Measurements from ENCODE around the gene NPHS1.

DNA sequence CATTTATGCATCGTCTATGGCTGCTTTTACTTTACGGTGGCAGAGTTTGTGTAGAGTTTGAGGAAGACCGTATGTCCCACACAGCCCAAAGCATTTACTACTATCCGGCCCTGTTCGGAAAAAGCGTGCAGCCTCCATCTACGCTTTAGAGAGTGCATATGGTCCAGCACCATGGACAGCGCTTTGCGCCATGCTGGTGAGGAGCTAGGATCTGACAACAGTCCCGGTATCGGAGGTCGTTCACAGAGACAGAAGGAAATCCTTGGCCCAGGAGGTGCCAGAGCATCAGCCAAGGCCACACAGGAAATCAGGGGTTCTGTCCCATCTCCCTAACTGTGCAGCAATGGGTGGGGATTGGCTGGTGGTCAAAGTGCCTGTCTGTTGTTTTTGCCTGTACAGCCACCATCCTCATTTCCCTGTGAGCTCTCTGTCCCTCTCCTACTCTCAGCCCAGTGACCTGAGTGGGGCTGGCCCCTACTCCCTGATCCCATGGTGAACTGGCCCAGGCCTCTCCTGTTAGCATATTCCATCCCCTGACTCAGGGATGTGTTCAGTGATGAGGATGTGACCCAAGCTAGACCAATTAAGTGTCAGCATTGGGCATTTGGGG, 23.5 kb downstream of the NPHS1 start:
- TF ChIP-seq ZNF660 (tag by site-specific recombination; IDR thresholded peaks at IDR 0.05) (no peak), MEIS1 (CRISPR knock-in tag; IDR thresholded peaks at IDR 0.05; ENCODE audit: borderline replicate concordance) (no peak), ZBTB8A (tag by site-specific recombination; IDR thresholded peaks at IDR 0.05) (no peak), GFI1B (tag by site-specific recombination; IDR thresholded peaks at IDR 0.05) (no peak), ZNF529 (tag by site-specific recombination; IDR thresholded peaks at IDR 0.05; ENCODE audit: insufficient replicate concordance) (no peak), ZBTB7A (tag by site-specific recombination; IDR thresholded peaks at IDR 0.05; ENCODE audit: low read depth) (no peak), ZNF114 (tag by site-specific recombination; IDR thresholded peaks at IDR 0.05) (no peak), ZIC2 (tag by site-specific recombination; IDR thresholded peaks at IDR 0.05) (no peak), ZBTB49 (tag by site-specific recombination; IDR thresholded peaks at IDR 0.05; ENCODE audit: low read depth) (no peak)
- TF ChIP-seq, protein P1, sequence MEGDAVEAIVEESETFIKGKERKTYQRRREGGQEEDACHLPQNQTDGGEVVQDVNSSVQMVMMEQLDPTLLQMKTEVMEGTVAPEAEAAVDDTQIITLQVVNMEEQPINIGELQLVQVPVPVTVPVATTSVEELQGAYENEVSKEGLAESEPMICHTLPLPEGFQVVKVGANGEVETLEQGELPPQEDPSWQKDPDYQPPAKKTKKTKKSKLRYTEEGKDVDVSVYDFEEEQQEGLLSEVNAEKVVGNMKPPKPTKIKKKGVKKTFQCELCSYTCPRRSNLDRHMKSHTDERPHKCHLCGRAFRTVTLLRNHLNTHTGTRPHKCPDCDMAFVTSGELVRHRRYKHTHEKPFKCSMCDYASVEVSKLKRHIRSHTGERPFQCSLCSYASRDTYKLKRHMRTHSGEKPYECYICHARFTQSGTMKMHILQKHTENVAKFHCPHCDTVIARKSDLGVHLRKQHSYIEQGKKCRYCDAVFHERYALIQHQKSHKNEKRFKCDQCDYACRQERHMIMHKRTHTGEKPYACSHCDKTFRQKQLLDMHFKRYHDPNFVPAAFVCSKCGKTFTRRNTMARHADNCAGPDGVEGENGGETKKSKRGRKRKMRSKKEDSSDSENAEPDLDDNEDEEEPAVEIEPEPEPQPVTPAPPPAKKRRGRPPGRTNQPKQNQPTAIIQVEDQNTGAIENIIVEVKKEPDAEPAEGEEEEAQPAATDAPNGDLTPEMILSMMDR (tag by site-specific recombination; IDR thresholded peaks at IDR 0.05) = no peak
- TF ChIP-seq, protein P2, sequence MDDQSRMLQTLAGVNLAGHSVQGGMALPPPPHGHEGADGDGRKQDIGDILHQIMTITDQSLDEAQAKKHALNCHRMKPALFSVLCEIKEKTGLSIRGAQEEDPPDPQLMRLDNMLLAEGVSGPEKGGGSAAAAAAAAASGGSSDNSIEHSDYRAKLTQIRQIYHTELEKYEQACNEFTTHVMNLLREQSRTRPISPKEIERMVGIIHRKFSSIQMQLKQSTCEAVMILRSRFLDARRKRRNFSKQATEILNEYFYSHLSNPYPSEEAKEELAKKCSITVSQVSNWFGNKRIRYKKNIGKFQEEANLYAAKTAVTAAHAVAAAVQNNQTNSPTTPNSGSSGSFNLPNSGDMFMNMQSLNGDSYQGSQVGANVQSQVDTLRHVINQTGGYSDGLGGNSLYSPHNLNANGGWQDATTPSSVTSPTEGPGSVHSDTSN (CRISPR knock-in tag; IDR thresholded peaks at IDR 0.05) = peak; percentile 57; the same call in 1 of the 2 replicates
- TF ChIP-seq, protein P3, sequence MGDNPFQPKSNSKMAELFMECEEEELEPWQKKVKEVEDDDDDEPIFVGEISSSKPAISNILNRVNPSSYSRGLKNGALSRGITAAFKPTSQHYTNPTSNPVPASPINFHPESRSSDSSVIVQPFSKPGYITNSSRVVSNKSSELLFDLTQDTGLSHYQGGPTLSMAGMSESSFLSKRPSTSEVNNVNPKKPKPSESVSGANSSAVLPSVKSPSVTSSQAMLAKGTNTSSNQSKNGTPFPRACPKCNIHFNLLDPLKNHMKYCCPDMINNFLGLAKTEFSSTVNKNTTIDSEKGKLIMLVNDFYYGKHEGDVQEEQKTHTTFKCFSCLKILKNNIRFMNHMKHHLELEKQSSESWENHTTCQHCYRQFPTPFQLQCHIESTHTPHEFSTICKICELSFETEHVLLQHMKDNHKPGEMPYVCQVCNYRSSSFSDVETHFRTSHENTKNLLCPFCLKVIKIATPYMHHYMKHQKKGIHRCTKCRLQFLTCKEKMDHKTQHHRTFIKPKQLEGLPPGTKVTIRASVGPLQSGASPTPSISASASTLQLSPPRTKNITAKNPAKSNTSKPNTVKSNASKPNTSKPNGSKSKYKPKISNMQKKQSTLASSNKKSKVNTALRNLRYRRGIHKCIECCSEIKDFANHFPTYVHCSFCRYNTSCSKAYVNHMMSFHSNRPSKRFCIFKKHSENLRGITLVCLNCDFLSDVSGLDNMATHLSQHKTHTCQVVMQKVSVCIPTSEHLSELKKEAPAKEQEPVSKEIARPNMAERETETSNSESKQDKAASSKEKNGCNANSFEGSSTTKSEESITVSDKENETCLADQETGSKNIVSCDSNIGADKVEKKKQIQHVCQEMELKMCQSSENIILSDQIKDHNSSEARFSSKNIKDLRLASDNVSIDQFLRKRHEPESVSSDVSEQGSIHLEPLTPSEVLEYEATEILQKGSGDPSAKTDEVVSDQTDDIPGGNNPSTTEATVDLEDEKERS (tag by site-specific recombination; IDR thresholded peaks at IDR 0.05) = 0 out of 2 replicates have a peak, but pooled peaks have one; percentile 54
- TF ChIP-seq, protein P4, sequence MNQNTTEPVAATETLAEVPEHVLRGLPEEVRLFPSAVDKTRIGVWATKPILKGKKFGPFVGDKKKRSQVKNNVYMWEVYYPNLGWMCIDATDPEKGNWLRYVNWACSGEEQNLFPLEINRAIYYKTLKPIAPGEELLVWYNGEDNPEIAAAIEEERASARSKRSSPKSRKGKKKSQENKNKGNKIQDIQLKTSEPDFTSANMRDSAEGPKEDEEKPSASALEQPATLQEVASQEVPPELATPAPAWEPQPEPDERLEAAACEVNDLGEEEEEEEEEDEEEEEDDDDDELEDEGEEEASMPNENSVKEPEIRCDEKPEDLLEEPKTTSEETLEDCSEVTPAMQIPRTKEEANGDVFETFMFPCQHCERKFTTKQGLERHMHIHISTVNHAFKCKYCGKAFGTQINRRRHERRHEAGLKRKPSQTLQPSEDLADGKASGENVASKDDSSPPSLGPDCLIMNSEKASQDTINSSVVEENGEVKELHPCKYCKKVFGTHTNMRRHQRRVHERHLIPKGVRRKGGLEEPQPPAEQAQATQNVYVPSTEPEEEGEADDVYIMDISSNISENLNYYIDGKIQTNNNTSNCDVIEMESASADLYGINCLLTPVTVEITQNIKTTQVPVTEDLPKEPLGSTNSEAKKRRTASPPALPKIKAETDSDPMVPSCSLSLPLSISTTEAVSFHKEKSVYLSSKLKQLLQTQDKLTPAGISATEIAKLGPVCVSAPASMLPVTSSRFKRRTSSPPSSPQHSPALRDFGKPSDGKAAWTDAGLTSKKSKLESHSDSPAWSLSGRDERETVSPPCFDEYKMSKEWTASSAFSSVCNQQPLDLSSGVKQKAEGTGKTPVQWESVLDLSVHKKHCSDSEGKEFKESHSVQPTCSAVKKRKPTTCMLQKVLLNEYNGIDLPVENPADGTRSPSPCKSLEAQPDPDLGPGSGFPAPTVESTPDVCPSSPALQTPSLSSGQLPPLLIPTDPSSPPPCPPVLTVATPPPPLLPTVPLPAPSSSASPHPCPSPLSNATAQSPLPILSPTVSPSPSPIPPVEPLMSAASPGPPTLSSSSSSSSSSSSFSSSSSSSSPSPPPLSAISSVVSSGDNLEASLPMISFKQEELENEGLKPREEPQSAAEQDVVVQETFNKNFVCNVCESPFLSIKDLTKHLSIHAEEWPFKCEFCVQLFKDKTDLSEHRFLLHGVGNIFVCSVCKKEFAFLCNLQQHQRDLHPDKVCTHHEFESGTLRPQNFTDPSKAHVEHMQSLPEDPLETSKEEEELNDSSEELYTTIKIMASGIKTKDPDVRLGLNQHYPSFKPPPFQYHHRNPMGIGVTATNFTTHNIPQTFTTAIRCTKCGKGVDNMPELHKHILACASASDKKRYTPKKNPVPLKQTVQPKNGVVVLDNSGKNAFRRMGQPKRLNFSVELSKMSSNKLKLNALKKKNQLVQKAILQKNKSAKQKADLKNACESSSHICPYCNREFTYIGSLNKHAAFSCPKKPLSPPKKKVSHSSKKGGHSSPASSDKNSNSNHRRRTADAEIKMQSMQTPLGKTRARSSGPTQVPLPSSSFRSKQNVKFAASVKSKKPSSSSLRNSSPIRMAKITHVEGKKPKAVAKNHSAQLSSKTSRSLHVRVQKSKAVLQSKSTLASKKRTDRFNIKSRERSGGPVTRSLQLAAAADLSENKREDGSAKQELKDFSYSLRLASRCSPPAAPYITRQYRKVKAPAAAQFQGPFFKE (tag by site-specific recombination; IDR thresholded peaks at IDR 0.05; ENCODE audit: borderline replicate concordance) = no peak

Measured in HEK293 (cell line).